HG03571 (cell line): ENCODE results near the gene KLHL5.
A peak's percentile ranks its signal among the peaks of the same experiment; 100 is the strongest.
"Not testable (repeated sequence)": the region's sequence is repeated elsewhere in the genome, so short reads cannot be mapped to it uniquely, and the experiment has no call there.

ENCODE experiments used
- ATAC-seq: cut with Tn5 transposase; IDR thresholded peaks from one replicate; pipeline ENCODE4 v1.9.1; 2021; ENCODE audit not compliant: unreplicated experiment

Gene KLHL5

DNA sequence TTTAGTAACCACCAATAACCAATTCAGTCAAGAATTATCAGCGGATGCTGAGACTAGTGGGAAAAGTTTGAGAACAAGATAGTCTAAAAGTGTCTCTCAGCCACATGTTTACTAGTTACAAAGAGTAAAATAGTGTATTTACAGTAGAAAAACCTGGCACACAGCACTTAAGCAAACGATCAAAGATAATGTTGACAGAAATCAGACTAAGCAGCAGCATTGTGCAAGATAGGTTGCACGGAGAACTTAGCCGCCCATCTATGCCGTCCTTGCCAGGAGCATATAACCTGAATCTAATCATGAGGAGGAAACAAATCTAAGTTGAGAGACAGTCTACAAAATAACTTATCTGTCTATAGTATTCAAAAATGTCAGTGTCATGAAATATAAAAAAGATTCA lies 35.3 kb downstream of the KLHL5 start:
- ATAC-seq: no peak

DNA sequence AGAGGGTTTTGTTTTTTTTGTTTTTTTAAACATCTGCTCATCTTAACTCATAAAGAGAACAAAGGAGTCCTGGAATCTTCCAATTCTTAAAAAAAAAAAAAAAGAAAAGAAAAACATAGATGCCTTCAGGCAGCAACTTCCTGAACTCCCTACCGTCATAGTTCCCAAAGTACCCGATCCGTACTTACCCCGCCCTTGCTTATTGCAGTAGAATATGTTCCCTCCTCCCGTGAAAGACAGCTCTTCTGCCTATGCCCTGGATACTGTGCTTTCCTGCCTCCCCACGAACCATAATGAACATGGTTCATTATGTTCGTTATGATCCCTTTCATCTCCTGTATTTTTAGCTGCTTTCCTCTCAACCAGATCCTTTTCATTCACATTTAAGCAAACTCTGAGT lies 40.3 kb downstream of the KLHL5 start:
- ATAC-seq: no peak

- ATAC-seq: no peak
Observed at GRCh38 chr4:39103291-39103690, 41.3 kb downstream of the KLHL5 start.

- ATAC-seq: no peak
Observed at GRCh38 chr4:39104255-39104654, 42.2 kb downstream of the KLHL5 start.

DNA sequence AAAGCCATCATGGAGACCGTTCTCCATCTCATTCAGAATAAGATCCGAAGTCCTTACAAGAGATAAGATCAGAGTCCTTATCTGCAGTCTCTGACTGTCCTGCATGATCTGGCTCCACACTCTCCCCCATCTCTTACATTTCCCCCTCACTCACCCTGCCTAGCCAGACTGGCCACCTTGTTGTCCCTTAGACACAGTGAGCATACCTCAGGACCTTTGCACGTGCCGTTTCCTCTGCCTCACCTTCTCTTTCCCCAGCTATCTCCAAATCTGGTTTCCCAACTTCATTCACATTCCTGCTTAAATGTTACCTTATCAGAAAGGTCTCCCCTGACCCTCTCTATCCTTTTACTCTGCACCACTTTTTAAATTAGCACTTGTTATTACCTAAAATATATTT lies 44.0 kb downstream of the KLHL5 start:
- no peak for ATAC-seq

DNA sequence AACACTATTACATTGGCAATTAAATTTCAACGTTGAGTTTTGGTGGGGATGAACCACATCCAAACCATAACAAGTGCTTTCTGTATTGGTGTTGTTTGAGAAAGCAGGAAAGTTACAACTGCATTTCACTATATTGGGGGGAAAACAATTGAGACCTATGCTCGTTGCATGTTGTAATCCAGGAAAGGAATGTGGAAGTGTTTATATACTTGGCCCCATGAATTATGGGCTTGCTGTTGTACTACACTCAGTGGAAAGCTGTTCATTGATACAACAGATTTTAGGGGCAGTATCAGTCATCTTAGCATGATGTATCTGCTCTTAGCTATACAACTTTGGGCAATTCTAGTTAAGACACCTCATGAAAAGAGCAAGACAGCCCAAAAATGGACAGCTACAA lies 52.4 kb downstream of the KLHL5 start:
- ATAC-seq: no peak

DNA sequence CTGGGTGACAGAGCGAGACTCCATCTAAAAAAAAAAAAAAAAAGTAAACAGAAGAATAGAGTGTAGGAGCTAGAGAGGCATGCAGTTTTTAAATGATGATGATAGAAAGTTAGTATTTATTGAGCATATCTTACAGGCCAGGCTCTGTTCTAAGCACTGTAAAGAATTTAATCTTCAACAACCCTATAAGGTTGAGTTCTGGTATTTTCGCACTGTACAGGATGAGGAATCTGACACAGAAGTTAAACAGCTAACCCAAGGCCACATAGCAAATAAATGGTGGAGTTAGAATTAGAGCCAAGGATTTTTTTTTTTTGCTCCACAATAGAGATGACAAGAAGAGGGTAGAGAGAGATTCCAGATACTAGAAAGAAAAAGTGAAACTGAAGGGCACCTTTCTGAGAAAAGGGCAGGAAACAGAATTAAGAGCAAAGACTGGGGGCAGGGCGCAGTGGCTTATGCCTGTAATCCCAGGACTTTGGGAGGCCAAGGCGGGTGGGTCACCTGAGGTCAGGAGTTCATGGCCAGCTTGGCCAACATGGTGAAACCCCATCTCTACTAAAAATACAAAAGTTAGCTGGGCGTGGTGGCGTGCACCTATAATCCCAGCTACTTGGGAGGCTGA lies 56.1 kb downstream of the KLHL5 start:
- no peak for ATAC-seq

DNA sequence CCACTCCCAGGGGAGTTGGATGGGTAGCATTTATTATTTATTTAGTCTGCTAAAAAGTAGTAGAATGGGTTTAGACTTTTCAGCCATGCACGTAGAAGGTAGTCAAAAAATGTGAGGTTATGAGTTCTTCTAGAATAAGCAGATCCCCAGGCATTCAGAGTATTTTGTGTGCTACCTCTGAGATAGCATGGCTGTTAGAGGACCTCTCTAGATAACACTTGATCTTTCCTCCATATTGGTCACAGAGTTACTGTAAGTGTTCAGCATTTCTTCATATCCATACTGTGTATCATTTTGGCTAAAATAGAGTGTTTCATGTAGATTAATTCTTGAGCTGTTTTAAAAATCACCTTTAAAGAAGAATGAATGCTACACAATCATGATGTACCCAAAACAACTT lies 58.4 kb downstream of the KLHL5 start:
- no peak for ATAC-seq

DNA sequence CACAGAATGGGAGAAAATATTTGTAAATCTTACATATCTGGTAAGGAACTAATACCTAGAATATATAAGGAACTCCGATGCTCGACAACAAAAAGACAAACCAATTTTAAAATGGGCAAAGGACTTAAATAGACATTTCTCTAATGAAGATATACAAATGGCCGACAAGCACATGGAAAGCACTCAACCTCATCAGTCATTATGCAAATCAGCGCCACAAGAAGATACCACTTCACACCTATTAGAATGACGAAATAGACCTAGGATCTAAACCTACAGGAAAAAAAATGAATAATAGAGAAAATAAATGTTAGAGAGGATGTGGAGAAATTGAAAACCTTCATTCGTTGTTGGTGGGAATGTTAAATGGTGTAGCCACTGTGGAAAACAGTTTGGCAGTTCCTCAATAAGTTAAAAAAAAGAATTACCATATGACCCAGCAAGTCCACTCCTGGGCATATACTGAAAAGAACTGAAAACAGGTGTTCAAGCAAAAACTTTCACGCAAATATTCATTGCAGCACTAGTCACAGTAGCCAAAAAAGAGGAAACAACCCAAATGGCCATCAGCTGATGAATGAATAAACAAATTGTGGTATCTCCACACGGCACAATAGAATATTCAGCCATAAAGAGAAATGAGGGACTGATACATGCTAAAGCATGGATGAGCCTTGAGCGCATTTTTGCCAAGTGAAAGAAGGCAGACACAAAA lies 63.0 kb downstream of the KLHL5 start:
- peak; percentile 74 for ATAC-seq

- ATAC-seq: no peak
Observed at GRCh38 chr4:39125600-39125985, 63.6 kb downstream of the KLHL5 start.

- ATAC-seq: no peak
Observed at GRCh38 chr4:39126256-39127095, 64.4 kb downstream of the KLHL5 start.

DNA sequence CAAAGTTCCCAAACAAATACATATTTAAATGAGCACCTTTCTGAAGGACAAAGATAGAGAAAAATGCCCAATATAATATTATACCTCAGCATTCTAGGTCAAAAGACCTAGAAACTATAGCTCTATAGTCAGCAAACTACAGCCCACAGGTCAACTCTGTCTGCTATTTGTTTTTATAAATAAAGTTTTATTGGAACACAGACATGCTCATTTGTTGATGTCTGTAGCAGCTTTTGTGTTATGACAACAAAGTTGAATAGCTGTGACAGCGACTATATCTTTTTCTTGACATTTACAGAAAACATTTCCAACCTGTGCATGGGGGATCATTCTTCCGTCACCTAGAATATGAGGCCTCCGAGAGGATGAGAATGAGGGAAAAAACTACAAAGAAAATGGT lies 71.6 kb downstream of the KLHL5 start:
- ATAC-seq: no peak

DNA sequence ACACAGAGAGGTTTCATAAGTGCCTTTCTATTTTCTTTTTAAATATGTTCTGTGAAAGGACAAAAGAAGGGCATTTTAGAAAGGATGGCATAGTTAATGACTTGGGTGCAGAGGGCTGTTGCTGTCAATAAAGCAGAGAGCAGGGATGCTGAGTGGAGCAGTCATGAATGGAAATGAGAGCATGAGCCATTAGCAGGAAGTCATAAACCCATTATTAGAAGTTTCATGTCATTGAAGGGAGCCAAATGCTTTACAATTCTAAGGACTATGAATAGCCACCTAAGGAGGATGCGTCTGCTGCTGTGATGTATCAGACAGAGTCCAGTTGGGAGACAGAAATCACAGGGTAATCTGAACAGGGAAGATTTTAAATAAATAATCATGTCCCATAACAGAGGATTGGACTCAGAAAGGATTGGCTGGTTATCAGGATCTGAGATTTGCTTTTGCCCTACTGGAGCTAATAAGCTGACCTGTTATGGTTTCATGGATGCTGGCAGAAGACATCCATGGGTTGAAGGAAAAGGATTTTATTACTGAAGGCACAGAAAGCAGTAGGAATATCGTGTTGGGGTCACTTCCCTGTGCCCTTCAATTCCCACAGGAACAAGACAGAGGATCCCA lies 72.8 kb downstream of the KLHL5 start:
- ATAC-seq: no peak

DNA sequence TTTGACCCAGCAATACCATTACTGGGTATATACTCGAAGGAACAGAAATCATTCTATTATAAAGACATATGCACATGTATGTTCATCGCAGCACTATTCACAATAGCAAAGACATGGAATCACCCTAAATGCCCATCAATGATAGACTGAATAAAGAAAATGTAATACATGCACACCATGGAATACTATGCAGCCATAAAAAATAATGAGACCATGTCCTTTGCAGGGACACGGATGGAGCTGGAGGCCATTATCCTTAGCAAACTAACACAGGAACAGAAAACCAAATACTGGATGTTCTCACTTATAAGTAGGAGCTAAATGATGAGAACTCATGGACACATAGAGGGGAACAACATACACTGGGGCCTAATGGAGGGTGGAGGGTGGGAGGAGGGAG lies 76.2 kb downstream of the KLHL5 start:
- not testable (repeated sequence) for ATAC-seq

- ATAC-seq: no peak
Observed at GRCh38 chr4:39146211-39146610, 84.2 kb downstream of the KLHL5 start.

GRCh38 chr4:39154009-39154408 lies 92.0 kb downstream of the KLHL5 start:
- no peak for ATAC-seq

- no peak for ATAC-seq
Observed at GRCh38 chr4:39157520-39157919, 95.5 kb downstream of the KLHL5 start.

DNA sequence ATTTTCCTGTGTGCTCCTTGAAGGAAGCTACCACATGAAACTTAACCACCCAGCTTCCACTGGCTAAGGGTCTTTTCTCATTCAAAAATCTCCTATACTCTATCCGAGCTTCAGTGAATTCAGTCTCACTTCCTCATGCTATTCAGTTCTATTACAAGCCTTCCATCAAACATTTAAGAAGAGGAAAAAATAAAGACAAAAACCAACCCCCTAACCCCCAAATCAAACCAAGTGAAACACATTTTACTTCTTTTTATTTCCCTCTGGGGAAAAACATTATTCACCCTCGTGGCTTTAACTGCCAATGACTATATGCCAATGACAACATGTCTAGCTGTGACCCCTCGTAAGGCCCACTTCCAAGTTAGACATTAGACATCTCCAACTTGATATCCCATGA lies 104.1 kb downstream of the KLHL5 start:
- no peak for ATAC-seq

DNA sequence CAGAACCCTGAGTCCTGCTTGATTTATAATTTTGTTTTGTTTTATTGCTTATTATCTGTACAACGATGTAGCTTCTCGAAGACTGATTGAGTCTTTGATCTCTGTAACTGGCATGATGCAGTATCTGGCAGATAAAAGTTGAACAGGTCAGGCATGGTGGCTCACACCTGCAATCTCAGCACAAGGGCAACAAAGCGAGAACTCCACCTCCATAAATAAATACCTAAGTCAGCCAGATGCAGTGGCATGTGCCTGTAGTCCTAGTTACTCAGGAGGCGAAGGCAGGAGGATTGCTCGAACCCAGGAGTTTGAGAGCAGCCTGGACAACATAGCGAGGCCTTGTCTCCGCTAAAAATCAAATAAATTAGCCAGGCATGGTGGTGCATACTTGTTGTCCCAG lies 104.6 kb downstream of the KLHL5 start:
- ATAC-seq: no peak

- no peak for ATAC-seq
Observed at GRCh38 chr4:39169426-39169825, 107.4 kb downstream of the KLHL5 start.

DNA sequence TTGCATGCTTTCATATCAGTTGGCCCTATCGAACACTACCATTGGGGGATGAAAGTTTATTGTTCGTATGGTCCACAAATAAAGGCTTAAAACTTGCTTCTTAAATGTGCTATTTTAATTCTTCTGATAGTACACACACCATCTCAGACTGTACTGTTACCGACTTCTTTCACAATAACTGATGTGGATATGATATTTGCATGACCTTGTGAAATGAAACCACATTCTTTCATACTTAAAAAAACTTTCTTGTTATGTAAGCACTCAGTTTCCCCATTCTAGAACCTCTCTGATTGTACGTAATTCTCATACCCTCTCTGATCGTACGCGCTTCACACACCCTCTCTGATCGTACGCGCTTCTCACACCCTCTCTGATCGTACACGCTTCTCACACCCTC lies 108.3 kb downstream of the KLHL5 start:
- no peak for ATAC-seq
